ENCODE results near the gene CACNA1G. TPM values are rescaled to one million over a fixed set of nuclear protein-coding genes. Genes with fewer than 3 reads are reported as not detected.

Gene CACNA1G
- polyA plus RNA-seq, 3 donors, result 0.07 to 2.9 (median 0.64) TPM

DNA sequence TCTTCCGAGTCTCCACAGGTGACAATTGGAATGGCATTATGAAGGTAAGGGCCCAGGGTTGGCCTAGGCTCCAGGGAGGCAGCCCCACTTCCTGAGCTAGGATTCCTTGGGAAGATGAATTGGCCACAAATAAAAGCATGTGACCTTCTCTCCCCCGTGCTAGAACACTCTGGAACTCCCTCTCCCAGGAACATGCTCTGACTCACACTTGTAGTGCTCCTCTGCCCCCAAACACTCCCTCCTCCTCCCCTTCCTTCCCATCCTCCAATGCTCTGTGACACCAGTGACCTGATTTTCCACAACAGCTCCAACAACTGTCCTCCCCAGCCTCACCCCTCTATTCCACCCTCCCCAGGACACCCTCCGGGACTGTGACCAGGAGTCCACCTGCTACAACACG lies 57.8 kb downstream of the CACNA1G start:
- 74 to 81% (median 81%) methylated on average over 4 of the region's 4 CpGs for WGBS, 3 donors
- no peak overlapping the region for H3K27ac ChIP-seq (ENCODE audit: low read depth, low read length)

GRCh38 chr17:50618941-50619340 lies 58.4 kb downstream of the CACNA1G start:
- no peak overlapping the region for H3K27ac ChIP-seq (ENCODE audit: low read depth, low read length)
- 76 to 92% (median 83%) methylated on average over 9 to 11 of the region's 11 CpGs for WGBS, 3 donors

DNA sequence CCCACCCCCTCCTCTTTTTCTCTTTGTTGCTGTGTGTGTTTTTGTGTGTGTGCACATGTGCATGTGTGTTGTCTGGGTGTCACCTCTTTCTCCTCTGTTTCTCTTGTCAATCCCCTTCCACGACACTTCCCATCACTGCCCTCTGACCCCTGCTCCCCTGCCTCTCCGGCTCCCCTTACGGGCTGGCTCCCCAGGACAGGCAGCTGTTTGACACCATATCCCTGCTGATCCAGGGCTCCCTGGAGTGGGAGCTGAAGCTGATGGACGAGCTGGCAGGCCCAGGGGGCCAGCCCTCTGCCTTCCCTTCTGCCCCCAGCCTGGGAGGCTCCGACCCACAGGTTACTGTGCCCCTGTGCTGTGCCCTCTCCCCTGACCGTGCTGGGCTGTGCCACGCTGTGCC lies 59.0 kb downstream of the CACNA1G start:
- no peak overlapping the region for H3K27ac ChIP-seq (ENCODE audit: low read depth, low read length)
- WGBS, 3 donors, result 86 to 89% (median 89%) methylated on average over 7 of the region's 7 CpGs

- 56 to 67% (median 65%) methylated on average over 4 to 5 of the region's 5 CpGs for WGBS, 3 donors
- no peak overlapping the region for H3K27ac ChIP-seq (ENCODE audit: low read depth, low read length)
Measured at GRCh38 chr17:50620237-50620636, 59.7 kb downstream of the CACNA1G start.

GRCh38 chr17:50620858-50621257 lies 60.3 kb downstream of the CACNA1G start:
- 69 to 73% (median 70%) methylated on average over 17 of the region's 17 CpGs for WGBS, 3 donors
- no peak overlapping the region for H3K27ac ChIP-seq (ENCODE audit: low read depth, low read length)

DNA sequence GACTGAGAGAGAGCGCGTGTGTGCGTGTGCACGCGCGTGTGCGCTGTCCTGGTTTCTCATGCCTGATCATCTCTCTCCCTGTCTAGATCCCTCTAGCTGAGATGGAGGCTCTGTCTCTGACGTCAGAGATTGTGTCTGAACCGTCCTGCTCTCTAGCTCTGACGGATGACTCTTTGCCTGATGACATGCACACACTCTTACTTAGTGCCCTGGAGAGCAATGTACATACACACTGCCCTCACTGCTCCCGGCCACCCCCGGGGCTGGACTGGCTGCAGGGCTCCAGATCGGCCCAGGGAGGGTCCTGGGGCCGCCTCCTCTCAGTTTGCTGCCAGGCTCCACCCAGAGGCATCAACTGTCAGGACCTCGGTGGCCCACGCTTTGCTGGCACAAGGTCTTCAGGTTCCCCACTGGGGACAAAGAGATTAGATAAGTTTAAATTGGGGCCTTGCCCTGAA lies 61.1 kb downstream of the CACNA1G start:
- 58 to 66% (median 65%) methylated on average over 16 of the region's 16 CpGs for WGBS, 3 donors
- no peak overlapping the region for H3K27ac ChIP-seq (ENCODE audit: low read depth, low read length)

GRCh38 chr17:50624321-50624934 lies 63.9 kb downstream of the CACNA1G start:
- no peak overlapping the region for H3K27ac ChIP-seq (ENCODE audit: low read depth, low read length)
- 83 to 89% (median 83%) methylated on average over 4 to 7 of the region's 7 CpGs for WGBS, 3 donors

- 78 to 84% (median 82%) methylated on average over 19 of the region's 19 CpGs for WGBS, 3 donors
- H3K27ac ChIP-seq (ENCODE audit: low read depth, low read length), result no peak overlapping the region
Measured at GRCh38 chr17:50625032-50625871, 64.7 kb downstream of the CACNA1G start.

DNA sequence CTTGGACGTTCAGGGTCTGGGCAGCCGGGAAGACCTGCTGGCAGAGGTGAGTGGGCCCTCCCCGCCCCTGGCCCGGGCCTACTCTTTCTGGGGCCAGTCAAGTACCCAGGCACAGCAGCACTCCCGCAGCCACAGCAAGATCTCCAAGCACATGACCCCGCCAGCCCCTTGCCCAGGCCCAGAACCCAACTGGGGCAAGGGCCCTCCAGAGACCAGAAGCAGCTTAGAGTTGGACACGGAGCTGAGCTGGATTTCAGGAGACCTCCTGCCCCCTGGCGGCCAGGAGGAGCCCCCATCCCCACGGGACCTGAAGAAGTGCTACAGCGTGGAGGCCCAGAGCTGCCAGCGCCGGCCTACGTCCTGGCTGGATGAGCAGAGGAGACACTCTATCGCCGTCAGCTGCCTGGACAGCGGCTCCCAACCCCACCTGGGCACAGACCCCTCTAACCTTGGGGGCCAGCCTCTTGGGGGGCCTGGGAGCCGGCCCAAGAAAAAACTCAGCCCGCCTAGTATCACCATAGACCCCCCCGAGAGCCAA lies 65.6 kb downstream of the CACNA1G start:
- H3K27ac ChIP-seq (ENCODE audit: low read depth, low read length), result no peak overlapping the region
- 34 to 46% (median 44%) methylated on average over 17 to 19 of the region's 19 CpGs for WGBS, 3 donors

DNA sequence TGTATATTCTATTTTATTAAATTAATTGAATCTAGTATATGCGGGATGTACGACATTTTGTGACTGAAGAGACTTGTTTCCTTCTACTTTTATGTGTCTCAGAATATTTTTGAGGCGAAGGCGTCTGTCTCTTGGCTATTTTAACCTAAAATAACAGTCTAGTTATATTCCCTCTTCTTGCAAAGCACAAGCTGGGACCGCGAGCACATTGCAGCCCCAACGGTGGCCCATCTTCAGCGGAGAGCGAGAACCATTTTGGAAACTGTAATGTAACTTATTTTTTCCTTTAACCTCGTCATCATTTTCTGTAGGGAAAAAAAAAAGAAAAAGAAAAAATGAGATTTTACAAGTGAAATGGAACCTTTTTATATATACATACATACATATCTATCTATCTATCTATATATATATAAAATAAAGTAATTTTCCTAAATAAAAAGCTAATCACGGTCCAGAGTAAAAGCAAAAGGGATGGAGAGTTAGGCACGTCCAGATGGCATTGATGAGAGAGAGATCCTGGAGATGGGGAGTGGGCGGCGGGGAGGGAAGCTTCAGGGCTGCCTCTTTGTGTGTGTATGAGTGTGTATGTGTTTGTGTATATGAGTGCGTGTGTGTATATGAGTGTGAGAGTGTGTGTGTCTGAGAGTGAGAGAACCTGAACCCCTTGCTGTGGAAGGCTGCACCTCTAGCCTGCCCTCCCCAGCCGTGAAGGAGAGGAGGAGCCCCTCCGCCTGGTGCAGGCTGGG lies 66.7 kb downstream of the CACNA1G start:
- 86 to 89% (median 87%) methylated on average over 17 of the region's 17 CpGs for WGBS, 3 donors
- H3K27ac ChIP-seq (ENCODE audit: low read depth, low read length), result no peak overlapping the region

DNA sequence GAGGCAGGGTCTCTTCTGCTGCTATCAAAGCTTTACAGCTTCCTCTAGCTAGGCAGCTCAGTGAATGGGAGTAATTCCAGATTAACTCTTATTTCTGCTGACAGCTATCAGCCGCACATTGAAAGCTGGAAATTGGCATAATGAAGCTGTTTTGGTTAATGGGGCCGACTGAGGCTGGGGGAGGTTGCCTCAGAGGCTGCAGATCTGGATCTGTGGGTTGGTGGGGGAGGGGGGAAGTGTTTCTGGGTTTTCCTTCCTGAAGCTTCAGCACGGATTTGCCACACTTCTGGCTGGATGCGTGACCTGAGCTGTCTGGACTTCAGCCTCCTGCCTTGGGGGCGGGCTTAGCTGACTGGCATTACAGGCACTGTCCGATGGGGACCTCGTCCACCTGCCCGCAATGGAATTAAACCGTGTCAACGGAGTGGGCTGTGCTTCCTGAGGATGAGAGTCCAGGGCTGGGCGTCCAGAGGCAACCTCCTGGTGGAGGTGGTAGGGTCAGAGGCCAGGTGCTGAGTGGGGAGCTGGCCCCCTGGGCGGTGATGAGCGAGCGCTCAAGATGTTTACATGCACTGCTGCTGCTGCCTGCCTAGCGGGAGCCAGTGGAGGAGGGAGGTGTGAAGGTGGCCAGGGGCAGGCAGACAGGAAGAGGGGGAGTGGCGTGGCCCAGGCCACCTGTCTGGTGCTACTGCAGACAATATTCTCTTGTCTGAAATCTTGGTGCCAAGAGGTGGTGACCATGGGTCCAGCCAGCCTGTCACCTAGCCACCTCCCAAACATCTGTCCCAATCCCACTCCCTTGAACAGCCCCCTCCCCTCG lies 67.5 kb downstream of the CACNA1G start:
- 26 to 38% (median 38%) methylated on average over 17 of the region's 17 CpGs for WGBS, 3 donors
- H3K27ac ChIP-seq (ENCODE audit: low read depth, low read length), result no peak overlapping the region

- WGBS, 3 donors, result 58 to 74% (median 59%) methylated on average over 6 of the region's 6 CpGs
Measured at GRCh38 chr17:50629902-50630301, 69.4 kb downstream of the CACNA1G start.

DNA sequence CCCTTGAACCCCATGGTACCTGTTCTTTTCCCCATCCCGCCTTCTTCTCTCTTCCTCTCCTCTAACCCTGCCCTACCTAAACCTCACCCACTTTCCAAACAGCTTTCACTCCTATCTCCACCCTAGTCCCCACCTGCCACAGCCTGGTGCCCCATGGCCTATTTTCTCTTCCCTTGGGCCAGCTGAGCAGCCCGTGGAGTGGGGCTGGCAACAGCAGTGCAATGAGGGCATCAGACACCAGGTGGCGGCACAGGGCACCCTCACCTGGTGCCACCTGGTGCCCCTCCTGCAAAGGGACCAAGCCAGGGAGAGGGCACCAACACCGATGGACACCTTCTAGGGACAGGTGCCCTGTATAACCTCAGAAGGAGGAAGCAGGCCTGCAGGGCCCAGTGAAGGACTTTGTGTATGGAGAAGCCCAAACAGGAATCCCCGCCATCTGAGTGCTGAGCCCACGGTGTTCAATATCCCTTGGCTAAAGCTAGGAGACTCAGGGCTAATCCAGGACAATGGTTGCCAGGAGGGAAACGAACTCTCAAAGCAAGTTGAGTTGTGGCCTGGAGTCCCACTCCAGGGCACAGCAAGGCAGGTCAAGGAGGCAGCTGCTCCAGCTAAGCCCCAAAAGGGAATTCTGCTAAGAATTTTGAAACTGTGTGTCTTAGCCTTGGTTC lies 70.1 kb downstream of the CACNA1G start:
- H3K27ac ChIP-seq (ENCODE audit: low read depth, low read length), result no peak overlapping the region
- WGBS, 3 donors, result 36 to 64% (median 63%) methylated on average over 7 of the region's 7 CpGs

More at GRCh38 chr17:50629902-50630301, 69.4 kb downstream of the CACNA1G start:
- H3K27ac ChIP-seq (ENCODE audit: low read depth, low read length), result no peak overlapping the region

DNA sequence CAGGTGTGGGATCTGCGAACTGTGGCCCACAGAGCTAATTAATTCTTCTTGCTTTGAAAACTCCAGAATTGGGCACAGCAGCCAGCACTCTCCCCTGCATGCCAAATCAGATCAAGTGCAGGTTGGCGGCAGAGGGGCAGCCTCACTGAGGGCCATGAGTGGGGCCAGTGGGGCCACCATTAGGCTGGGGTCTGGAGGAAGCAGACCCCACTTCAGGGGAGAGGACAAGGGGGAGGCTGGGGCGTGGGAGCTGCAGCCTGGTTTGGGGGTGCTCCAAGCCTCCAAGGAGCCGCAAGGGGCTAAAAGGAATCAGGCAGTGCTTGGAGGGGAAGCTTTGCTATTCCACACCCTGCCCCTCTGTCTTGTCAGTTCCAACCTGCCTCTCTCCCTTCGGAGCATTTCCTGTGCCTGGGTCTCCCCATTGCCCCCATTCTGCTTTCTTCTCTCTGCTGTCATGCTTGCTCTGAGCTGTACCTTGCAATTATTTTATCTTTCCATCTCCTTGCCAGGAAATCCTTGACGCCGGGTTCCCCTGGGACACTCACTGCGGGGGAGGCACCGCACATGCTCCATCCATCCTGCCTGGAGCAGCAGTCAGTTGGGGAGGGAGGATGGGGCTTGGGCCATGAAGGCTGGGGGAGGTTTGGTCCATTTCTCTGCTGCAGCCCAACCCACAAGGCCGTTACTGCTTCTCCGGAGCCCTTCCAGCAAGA lies 70.8 kb downstream of the CACNA1G start:
- 50 to 69% (median 52%) methylated on average over 11 of the region's 11 CpGs for WGBS, 3 donors

GRCh38 chr17:50631908-50632571 lies 71.5 kb downstream of the CACNA1G start:
- no peak overlapping the region for H3K27ac ChIP-seq (ENCODE audit: low read depth, low read length)
- WGBS, 3 donors, result 90 to 92% (median 90%) methylated on average over 9 of the region's 9 CpGs

More for the DNA sequence above, 70.8 kb downstream of the CACNA1G start:
- no peak overlapping the region for H3K27ac ChIP-seq (ENCODE audit: low read depth, low read length)

DNA sequence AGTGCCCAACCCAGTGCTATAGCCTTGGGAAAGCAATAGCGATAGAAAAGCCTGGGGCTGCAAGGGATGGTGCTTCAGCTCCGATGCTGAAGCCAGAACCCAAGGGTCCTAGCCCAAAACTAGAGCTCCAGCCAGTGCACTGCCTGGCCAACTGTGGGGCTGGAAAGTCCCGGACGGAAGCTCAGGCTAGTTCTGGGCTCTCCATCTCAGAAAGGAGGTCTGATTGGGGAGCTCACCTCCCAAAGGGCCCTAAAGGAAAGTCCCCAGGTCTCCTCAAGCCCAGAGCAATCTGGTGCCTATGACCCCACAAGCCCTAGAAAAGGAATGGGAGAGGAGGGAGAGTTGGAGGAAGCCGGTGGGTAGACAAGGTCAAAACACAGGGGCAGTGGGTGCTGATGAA lies 72.1 kb downstream of the CACNA1G start:
- H3K27ac ChIP-seq (ENCODE audit: low read depth, low read length), result no peak overlapping the region
- WGBS, 3 donors, result 89 to 92% (median 92%) methylated on average over 5 of the region's 5 CpGs
